Activated CD4-positive, CD25-positive, alpha-beta regulatory T cell treated with anti-CD3 and anti-CD28 coated beads, Interleukin-2, amount 50 U/mL, for 16 hours (primary cell): Measurements from ENCODE around the gene TAF13.
A peak's percentile ranks its signal among the peaks of the same experiment; 100 is the strongest.
"Not testable (repeated sequence)": the region's sequence is repeated elsewhere in the genome, so short reads cannot be mapped to it uniquely, and the experiment has no call there.

ENCODE experiments used
- DNase-seq: peaks from one replicate; pipeline ENCODE4 v3.0.0-alpha.2; 2020; ENCODE audit warnings: low read depth, low spot score

Gene TAF13

GRCh38 chr1:109047339-109047738 is 28.5 kb downstream of the TAF13 start:
- DNase-seq, result no peak

- no peak for DNase-seq
Observed at GRCh38 chr1:109046671-109047070, 29.1 kb downstream of the TAF13 start.

- DNase-seq, result no peak
Observed at GRCh38 chr1:109045595-109045994, 30.2 kb downstream of the TAF13 start.

- DNase-seq, result peak; percentile 90
Observed at GRCh38 chr1:109041621-109042468, 34.0 kb downstream of the TAF13 start, which contains the start of gene WDR47. Gene WDR47, minus strand, starts transcription at chr1:109042102. Its CDS starts 18,590 bp downstream, at chr1:109023512.

GRCh38 chr1:109040989-109041620 is 34.7 kb downstream of the TAF13 start:
- DNase-seq, result no peak

GRCh38 chr1:109040627-109040988 is 35.2 kb downstream of the TAF13 start:
- no peak for DNase-seq

- DNase-seq, result no peak
Observed at GRCh38 chr1:109034382-109034781, 41.4 kb downstream of the TAF13 start.

- DNase-seq, result not testable (repeated sequence)
Observed at GRCh38 chr1:109029493-109029892, 46.3 kb downstream of the TAF13 start.

GRCh38 chr1:109027841-109028240 is 48.0 kb downstream of the TAF13 start:
- no peak for DNase-seq

GRCh38 chr1:109025694-109026093 is 50.1 kb downstream of the TAF13 start:
- no peak for DNase-seq

- DNase-seq, result no peak
Observed at GRCh38 chr1:109024646-109025045, 51.2 kb downstream of the TAF13 start.

- no peak for DNase-seq
Observed at GRCh38 chr1:109020693-109021257, 55.0 kb downstream of the TAF13 start.

- DNase-seq, result not testable (repeated sequence)
Observed at GRCh38 chr1:109017719-109018118, 58.1 kb downstream of the TAF13 start.

- DNase-seq, result no peak
Observed at GRCh38 chr1:109017134-109017533, 58.7 kb downstream of the TAF13 start.
